HG03135 (cell line): ENCODE results near the gene NDUFV3.
"Not testable (repeated sequence)": the region's sequence is repeated elsewhere in the genome, so short reads cannot be mapped to it uniquely, and the experiment has no call there.

Source experiments
- ATAC-seq: cut with Tn5 transposase; IDR thresholded peaks from one replicate; pipeline ENCODE4 v1.9.1; 2021; ENCODE audit warnings: mild to moderate bottlenecking, moderate library complexity; ENCODE audit not compliant: unreplicated experiment

The NDUFV3 gene

GRCh38 chr21:42855937-42856335, 37.2 kb upstream of the NDUFV3 start:
- no peak for ATAC-seq

GRCh38 chr21:42857216-42857615, 35.9 kb upstream of the NDUFV3 start:
- no peak for ATAC-seq

GRCh38 chr21:42858185-42858847, 34.8 kb upstream of the NDUFV3 start:
- no peak for ATAC-seq

GRCh38 chr21:42858957-42859890, 33.9 kb upstream of the NDUFV3 start:
- no peak for ATAC-seq

- no peak for ATAC-seq
Measured at GRCh38 chr21:42859891-42860230, 33.2 kb upstream of the NDUFV3 start.

GRCh38 chr21:42860345-42860744, 32.8 kb upstream of the NDUFV3 start:
- ATAC-seq, result no peak

- no peak for ATAC-seq
Measured at GRCh38 chr21:42861311-42861847, 31.7 kb upstream of the NDUFV3 start.

GRCh38 chr21:42861848-42862400, 31.2 kb upstream of the NDUFV3 start:
- no peak for ATAC-seq

- no peak for ATAC-seq
Measured at GRCh38 chr21:42862774-42863503, 30.2 kb upstream of the NDUFV3 start.

- no peak for ATAC-seq
Measured at GRCh38 chr21:42863504-42863870, 29.6 kb upstream of the NDUFV3 start.

GRCh38 chr21:42864286-42864685, 28.8 kb upstream of the NDUFV3 start:
- no peak for ATAC-seq

GRCh38 chr21:42864815-42865775, 28.0 kb upstream of the NDUFV3 start:
- no peak for ATAC-seq

- no peak for ATAC-seq
Measured at GRCh38 chr21:42865776-42866160, 27.3 kb upstream of the NDUFV3 start.

GRCh38 chr21:42868196-42868595, 24.9 kb upstream of the NDUFV3 start:
- no peak for ATAC-seq

- ATAC-seq, result no peak
Measured at GRCh38 chr21:42873096-42873495, 20.0 kb upstream of the NDUFV3 start.

GRCh38 chr21:42875811-42876210, 17.3 kb upstream of the NDUFV3 start:
- not testable (repeated sequence) for ATAC-seq

GRCh38 chr21:42878678-42878992, 14.5 kb upstream of the NDUFV3 start:
- peak; percentile 29 for ATAC-seq

GRCh38 chr21:42878993-42879787, 13.9 kb upstream of the NDUFV3 start, which contains the start of gene WDR4:
Gene WDR4, minus strand, starts transcription at chr21:42879539. Its CDS starts 44 bp downstream, at chr21:42879495.
- peak; percentile 87 for ATAC-seq

GRCh38 chr21:42880352-42880751, 12.8 kb upstream of the NDUFV3 start:
- ATAC-seq, result no peak
